ENCODE results near the gene ARHGAP24.

GRCh38 chr4:85812776-85813175 lies 337.8 kb downstream of the ARHGAP24 start:
- TF ChIP-seq CTCF (IDR thresholded peaks at IDR 0.05; ENCODE audit: insufficient read depth, low read length, poor library complexity, severe bottlenecking) = no peak
- TF ChIP-seq EZH2phosphoT487 (conservative IDR thresholded peaks at IDR 0.05; ENCODE audit: low read length) = no peak
